Caco-2 (cell line): ENCODE measurements around the gene TMEM154. TPM values are rescaled to one million over a fixed set of nuclear protein-coding genes. Genes with fewer than 3 reads are reported as not detected.

Experiments used
- BruUV-seq: library from RNA; stranded (reverse); fragments of 400-500 nt; replicated peaks from 2 replicates; lab custom pipeline; 2021; lab: Mats Ljungman, UMichigan
- CTCF ChIA-PET: fragments of 300-600 bp; sonication (Branson Sonifier 250); formaldehyde crosslinking; loops from one replicate; lab custom pipeline; 2022; ENCODE audit warnings: antibody characterized with exemption; lab: Charles Lee
- POLR2A ChIA-PET: fragments of 300-600 bp; sonication (Branson Sonifier 250); formaldehyde crosslinking; loops from one replicate; lab custom pipeline; 2022; ENCODE audit warnings: antibody characterized with exemption; lab: Charles Lee
- DNase-seq, 2 experiments: peaks; one replicate each; pipeline versions ENCODE4 v3.0.0 to v3.0.0-alpha.2; 2020 to 2022
- H3K27me3 ChIP-seq: replicated peaks from 2 replicates; pipeline ENCODE4 v1.6.0; 2011; ENCODE audit warnings: low read length; ENCODE audit not compliant: control insufficient read depth, insufficient read depth
- H3K36me3 ChIP-seq: 2 replicates; pipeline ENCODE4 v1.5.1; 2011; ENCODE audit warnings: low read length; ENCODE audit not compliant: control insufficient read depth, insufficient read depth
- H3K4me1 ChIP-seq: fragments of 250-450 bp; sonication (Bioruptor Pico); 2 replicates; pipeline ENCODE4 v1.5.1; 2020; ENCODE audit warnings: mild to moderate bottlenecking
- H3K4me3 ChIP-seq: 2 replicates; pipeline ENCODE4 v1.5.1; 2011; ENCODE audit warnings: low read depth, mild to moderate bottlenecking, control low read depth, low read length
- H3K9me3 ChIP-seq: fragments of 250-450 bp; sonication (Bioruptor Pico); 2 replicates; pipeline ENCODE4 v1.5.1; 2020; ENCODE audit warnings: mild to moderate bottlenecking, moderate library complexity
- H3K27ac Mint-ChIP-seq: one replicate; pipeline ENCODE4 v1.8.0; 2022; ENCODE audit warnings: mixed read lengths; ENCODE audit not compliant: unreplicated experiment
- H3K27me3 Mint-ChIP-seq: one replicate; pipeline ENCODE4 v1.8.0; 2022; ENCODE audit warnings: mixed read lengths; ENCODE audit not compliant: insufficient read depth, unreplicated experiment
- H3K36me3 Mint-ChIP-seq: one replicate; pipeline ENCODE4 v1.8.0; 2022; ENCODE audit warnings: mild to moderate bottlenecking, mixed read lengths; ENCODE audit not compliant: insufficient read depth, unreplicated experiment
- H3K4me1 Mint-ChIP-seq: one replicate; pipeline ENCODE4 v1.8.0; 2022; ENCODE audit warnings: low read depth, mixed read lengths; ENCODE audit not compliant: unreplicated experiment
- H3K4me3 Mint-ChIP-seq: one replicate; pipeline ENCODE4 v1.8.0; 2022; ENCODE audit warnings: mild to moderate bottlenecking, moderate library complexity, mixed read lengths; ENCODE audit not compliant: unreplicated experiment
- H3K9me3 Mint-ChIP-seq: one replicate; pipeline ENCODE4 v1.8.0; 2022; ENCODE audit warnings: mixed read lengths; ENCODE audit not compliant: unreplicated experiment
- intact Hi-C: fragments of 100-400 bp; cut with micrococcal nuclease; formaldehyde crosslinking; loops from one replicate; pipeline ENCODE4 v1.10.0; 2022; ENCODE audit not compliant: unreplicated experiment
- total RNA-seq: library from RNA; stranded (reverse); gene quantifications from 2 replicates; pipeline ENCODE4 v1.2.3, GENCODE V29; 2022
- TF ChIP-seq, protein P1 (sequence below), 2 experiments: fragments of 200-600 bp in 1 of 2; IDR thresholded peaks; 1 replicate in 1 of 2; 2 replicates in 1 of 2; pipeline versions ENCODE4 v1.5.1 to v1.8.0; 2011 to 2022; ENCODE audit warnings: antibody characterized with exemption in 1 of 2, control low read depth in 1 of 2, inconsistent platforms in 1 of 2, low read depth in 1 of 2, low read length in 1 of 2, mild to moderate bottlenecking in 1 of 2, moderate library complexity in 1 of 2; ENCODE audit not compliant: insufficient read depth in 1 of 2, severe bottlenecking in 1 of 2, unreplicated experiment in 1 of 2

The TMEM154 gene
- total RNA-seq, 1 experiment from 2014 or later = 4.6 TPM

DNA sequence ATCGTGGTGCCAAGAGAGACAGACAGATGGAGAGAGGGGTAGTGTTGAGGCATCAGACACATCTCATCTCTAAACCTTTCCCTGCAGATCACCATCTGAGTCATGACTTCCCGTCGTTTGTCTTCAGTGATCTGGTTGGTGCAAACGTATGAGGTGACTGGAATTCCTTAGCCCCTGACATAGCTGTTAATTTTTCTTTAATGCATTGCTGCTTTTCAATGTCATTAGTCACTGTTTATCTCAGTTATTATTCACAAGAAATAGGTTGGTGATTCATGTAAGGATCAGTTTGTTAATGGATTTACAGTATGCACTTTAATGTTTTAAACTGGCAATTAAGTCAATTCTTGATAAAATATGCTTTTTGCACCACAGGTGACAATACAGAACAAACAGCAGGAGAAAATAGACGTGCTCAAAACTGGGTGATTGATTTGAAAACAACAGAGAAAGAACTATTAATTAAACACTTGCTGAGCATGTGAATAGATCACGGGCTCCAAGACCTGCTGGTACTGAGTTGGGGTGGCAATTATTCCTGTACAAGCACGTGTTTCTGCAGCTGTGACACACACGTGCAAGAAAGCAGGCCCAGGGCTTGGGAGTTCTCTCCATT lies 1.3 kb upstream of the TMEM154 start:
- Mint-ChIP-seq H3K36me3 (no peaks in the 10 kb centered on the region), H3K4me1 (peaks cover 7% of the 10 kb centered on the region), H3K27ac (no peak overlapping the region), H3K9me3 (no peaks in the 10 kb centered on the region), H3K4me3 (no peak overlapping the region), H3K27me3 (no peaks in the 10 kb centered on the region)
- H3K27me3 ChIP-seq = no peaks in the 10 kb centered on the region
- intact Hi-C loops = no loop called here
- H3K9me3 ChIP-seq = no peaks in the 10 kb centered on the region
- DNase-seq = no peak
- H3K4me3 ChIP-seq = no peak overlapping the region
- no peaks in the 10 kb centered on the region for H3K36me3 ChIP-seq
- TF ChIP-seq, protein P1, sequence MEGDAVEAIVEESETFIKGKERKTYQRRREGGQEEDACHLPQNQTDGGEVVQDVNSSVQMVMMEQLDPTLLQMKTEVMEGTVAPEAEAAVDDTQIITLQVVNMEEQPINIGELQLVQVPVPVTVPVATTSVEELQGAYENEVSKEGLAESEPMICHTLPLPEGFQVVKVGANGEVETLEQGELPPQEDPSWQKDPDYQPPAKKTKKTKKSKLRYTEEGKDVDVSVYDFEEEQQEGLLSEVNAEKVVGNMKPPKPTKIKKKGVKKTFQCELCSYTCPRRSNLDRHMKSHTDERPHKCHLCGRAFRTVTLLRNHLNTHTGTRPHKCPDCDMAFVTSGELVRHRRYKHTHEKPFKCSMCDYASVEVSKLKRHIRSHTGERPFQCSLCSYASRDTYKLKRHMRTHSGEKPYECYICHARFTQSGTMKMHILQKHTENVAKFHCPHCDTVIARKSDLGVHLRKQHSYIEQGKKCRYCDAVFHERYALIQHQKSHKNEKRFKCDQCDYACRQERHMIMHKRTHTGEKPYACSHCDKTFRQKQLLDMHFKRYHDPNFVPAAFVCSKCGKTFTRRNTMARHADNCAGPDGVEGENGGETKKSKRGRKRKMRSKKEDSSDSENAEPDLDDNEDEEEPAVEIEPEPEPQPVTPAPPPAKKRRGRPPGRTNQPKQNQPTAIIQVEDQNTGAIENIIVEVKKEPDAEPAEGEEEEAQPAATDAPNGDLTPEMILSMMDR (IDR thresholded peaks at IDR 0.05; ENCODE audit: insufficient read depth in 1 of 2, low read depth in 1 of 2, low read length in 1 of 2, severe bottlenecking in 1 of 2, unreplicated experiment in 1 of 2) = no peak
- ChIA-PET CTCF (no interaction called here), POLR2A (no interaction called here)
- H3K4me1 ChIP-seq = no peaks in the 10 kb centered on the region; the same call in 1 of the 2 replicates
- no TSS peak for BruUV-seq

DNA sequence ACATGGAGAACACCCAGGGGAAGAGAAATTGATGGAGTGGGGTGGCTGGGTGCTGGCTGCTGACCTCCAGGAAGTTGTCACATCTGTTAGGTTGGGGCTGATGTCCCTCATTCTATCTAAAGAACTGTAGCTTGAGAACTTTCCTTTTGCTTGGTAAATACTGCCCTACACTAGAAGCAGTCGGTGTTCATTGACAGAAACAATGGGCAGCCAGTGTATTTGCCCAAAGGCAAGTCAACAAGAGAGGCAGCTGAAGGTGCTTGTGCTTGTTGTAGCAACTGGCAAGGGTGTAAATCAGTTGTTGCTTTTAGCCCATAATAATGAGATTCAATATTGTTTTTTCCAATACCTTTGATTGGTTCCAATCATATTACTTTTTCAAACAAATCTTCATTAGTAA lies 956 bp downstream of the TMEM154 start:
- Mint-ChIP-seq H3K9me3 (no peaks in the 10 kb centered on the region), H3K27me3 (no peaks in the 10 kb centered on the region), H3K36me3 (no peaks in the 10 kb centered on the region), H3K27ac (no peak overlapping the region), H3K4me1 (peaks cover 7% of the 10 kb centered on the region), H3K4me3 (peak overlapping the region; percentile 84)
- no peaks in the 10 kb centered on the region for H3K9me3 ChIP-seq
- CTCF ChIA-PET = no interaction called here
- TF ChIP-seq, protein P1 (IDR thresholded peaks at IDR 0.05; ENCODE audit: insufficient read depth in 1 of 2, low read depth in 1 of 2, low read length in 1 of 2, severe bottlenecking in 1 of 2, unreplicated experiment in 1 of 2) = no peak
- H3K4me3 ChIP-seq = no peak overlapping the region
- intact Hi-C loops = no loop called here
- DNase-seq = no peak
- H3K27me3 ChIP-seq = no peaks in the 10 kb centered on the region
- no TSS peak for BruUV-seq
- H3K4me1 ChIP-seq = no peaks in the 10 kb centered on the region; the same call in 1 of the 2 replicates
- POLR2A ChIA-PET = no interaction called here
- H3K36me3 ChIP-seq = no peaks in the 10 kb centered on the region

DNA sequence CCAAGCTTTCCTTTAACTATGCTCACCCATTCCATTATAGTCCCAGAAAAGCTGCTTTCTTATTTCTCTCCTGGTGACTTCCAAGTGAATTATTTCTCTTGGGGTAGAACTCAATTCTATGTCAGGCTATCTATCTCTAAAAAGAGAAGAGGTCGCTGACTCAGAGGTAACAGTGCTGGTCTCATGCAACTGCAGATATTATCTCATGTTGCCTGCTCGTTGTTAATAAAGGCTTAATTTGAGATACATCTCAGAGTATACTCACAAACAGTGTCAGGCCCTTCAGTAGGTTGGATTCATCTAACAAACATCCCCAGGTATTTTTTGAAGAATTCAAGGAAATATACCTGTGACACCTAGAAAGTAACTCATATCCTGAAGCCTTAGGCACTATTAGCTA lies 2.7 kb downstream of the TMEM154 start:
- Mint-ChIP-seq H3K27ac (no peak overlapping the region), H3K4me1 (peaks cover 12% of the 10 kb centered on the region), H3K36me3 (no peaks in the 10 kb centered on the region), H3K4me3 (no peak overlapping the region), H3K9me3 (no peaks in the 10 kb centered on the region), H3K27me3 (no peaks in the 10 kb centered on the region)
- Histone ChIP-seq H3K27me3 (no peaks in the 10 kb centered on the region), H3K4me1 (no peaks in the 10 kb centered on the region; the same call in 1 of the 2 replicates), H3K36me3 (no peaks in the 10 kb centered on the region), H3K4me3 (no peak overlapping the region), H3K9me3 (no peaks in the 10 kb centered on the region)
- no peak for DNase-seq
- ChIA-PET POLR2A (no interaction called here), CTCF (no interaction called here)
- intact Hi-C loops = no loop called here
- TF ChIP-seq, protein P1 (IDR thresholded peaks at IDR 0.05; ENCODE audit: insufficient read depth in 1 of 2, low read depth in 1 of 2, low read length in 1 of 2, severe bottlenecking in 1 of 2, unreplicated experiment in 1 of 2) = no peak
- BruUV-seq = no TSS peak
